HEK293 (cell line): ENCODE measurements around the gene SDC1.

Source experiments
- ZFP41 ChIP-seq: fragments of 450-650 bp; formaldehyde crosslinking; IDR thresholded peaks from 2 replicates; pipeline ENCODE4 v1.5.1; 2016; ENCODE audit warnings: missing biosample characterization, missing genetic modification characterization, borderline replicate concordance
- ZNF777 ChIP-seq: fragments of 450-650 bp; formaldehyde crosslinking; IDR thresholded peaks from 2 replicates; pipeline ENCODE4 v1.5.1; 2017; ENCODE audit warnings: missing biosample characterization, missing genetic modification characterization, borderline replicate concordance
- TF ChIP-seq, protein P1 (sequence below): fragments of 450-650 bp; formaldehyde crosslinking; IDR thresholded peaks from 2 replicates; pipeline ENCODE4 v1.5.1; 2016; ENCODE audit warnings: missing biosample characterization, missing genetic modification characterization
- TF ChIP-seq, protein P2 (sequence below): fragments of 450-650 bp; formaldehyde crosslinking; IDR thresholded peaks from 2 replicates; pipeline ENCODE4 v1.5.1; 2016; ENCODE audit warnings: missing biosample characterization, missing genetic modification characterization
- TF ChIP-seq, protein P3 (sequence below): fragments of 450-650 bp; formaldehyde crosslinking; IDR thresholded peaks from 2 replicates; pipeline ENCODE4 v1.5.1; 2016; ENCODE audit warnings: missing biosample characterization, missing genetic modification characterization
- TF ChIP-seq, protein P4 (sequence below): fragments of 450-650 bp; formaldehyde crosslinking; IDR thresholded peaks from 2 replicates; pipeline ENCODE4 v1.5.1; 2016; ENCODE audit warnings: missing biosample characterization, missing genetic modification characterization, low read depth
- TF ChIP-seq, protein P5 (sequence below): fragments of 450-650 bp; formaldehyde crosslinking; conservative IDR thresholded peaks from 2 replicates; pipeline ENCODE4 v1.5.1; 2016; ENCODE audit warnings: low read depth, missing biosample characterization, missing genetic modification characterization

DNA sequence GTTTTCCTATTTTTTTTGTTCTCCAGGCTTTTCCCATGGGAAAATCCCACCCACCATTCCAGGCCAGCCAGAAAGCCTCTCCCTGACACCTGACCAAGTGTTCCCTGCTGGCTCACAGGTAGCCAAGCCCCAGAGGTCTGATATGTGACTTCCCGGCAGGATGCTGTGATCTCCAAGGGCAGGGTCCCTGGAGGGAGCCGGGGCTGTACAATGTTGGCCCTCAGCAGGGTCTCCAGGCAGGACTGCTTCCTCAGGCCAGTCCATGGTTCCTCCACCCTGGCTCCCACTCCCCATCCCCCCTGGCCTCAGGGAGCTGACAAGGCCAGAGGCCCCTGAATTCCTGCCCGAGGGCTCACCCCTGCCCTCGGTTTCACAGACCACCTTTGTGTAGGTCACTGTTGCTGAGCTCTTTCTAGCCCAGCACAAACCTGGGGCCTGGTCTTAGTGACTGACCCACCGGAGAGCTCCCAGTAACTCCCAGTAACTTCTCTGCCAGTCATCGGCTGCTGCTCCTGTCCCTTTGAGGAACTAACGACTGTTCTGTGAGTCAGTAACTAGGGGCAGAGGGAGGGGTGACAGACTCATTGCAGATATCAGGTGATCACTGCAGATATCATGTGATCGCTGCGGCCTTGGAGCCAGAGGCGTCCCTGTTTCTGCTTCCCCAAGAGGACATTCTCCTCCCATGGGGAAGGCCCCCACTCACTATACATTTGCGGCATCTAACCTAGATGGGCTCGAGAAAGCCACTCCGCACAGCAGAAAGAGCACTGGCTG lies 38.7 kb downstream of the SDC1 start:
- TF ChIP-seq, protein P1, sequence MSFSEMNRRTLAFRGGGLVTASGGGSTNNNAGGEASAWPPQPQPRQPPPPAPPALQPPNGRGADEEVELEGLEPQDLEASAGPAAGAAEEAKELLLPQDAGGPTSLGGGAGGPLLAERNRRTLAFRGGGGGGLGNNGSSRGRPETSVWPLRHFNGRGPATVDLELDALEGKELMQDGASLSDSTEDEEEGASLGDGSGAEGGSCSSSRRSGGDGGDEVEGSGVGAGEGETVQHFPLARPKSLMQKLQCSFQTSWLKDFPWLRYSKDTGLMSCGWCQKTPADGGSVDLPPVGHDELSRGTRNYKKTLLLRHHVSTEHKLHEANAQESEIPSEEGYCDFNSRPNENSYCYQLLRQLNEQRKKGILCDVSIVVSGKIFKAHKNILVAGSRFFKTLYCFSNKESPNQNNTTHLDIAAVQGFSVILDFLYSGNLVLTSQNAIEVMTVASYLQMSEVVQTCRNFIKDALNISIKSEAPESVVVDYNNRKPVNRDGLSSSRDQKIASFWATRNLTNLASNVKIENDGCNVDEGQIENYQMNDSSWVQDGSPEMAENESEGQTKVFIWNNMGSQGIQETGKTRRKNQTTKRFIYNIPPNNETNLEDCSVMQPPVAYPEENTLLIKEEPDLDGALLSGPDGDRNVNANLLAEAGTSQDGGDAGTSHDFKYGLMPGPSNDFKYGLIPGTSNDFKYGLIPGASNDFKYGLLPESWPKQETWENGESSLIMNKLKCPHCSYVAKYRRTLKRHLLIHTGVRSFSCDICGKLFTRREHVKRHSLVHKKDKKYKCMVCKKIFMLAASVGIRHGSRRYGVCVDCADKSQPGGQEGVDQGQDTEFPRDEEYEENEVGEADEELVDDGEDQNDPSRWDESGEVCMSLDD (tag by site-specific recombination), result no peak
- TF ChIP-seq, protein P2, sequence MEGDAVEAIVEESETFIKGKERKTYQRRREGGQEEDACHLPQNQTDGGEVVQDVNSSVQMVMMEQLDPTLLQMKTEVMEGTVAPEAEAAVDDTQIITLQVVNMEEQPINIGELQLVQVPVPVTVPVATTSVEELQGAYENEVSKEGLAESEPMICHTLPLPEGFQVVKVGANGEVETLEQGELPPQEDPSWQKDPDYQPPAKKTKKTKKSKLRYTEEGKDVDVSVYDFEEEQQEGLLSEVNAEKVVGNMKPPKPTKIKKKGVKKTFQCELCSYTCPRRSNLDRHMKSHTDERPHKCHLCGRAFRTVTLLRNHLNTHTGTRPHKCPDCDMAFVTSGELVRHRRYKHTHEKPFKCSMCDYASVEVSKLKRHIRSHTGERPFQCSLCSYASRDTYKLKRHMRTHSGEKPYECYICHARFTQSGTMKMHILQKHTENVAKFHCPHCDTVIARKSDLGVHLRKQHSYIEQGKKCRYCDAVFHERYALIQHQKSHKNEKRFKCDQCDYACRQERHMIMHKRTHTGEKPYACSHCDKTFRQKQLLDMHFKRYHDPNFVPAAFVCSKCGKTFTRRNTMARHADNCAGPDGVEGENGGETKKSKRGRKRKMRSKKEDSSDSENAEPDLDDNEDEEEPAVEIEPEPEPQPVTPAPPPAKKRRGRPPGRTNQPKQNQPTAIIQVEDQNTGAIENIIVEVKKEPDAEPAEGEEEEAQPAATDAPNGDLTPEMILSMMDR, result no peak
- TF ChIP-seq, protein P3, sequence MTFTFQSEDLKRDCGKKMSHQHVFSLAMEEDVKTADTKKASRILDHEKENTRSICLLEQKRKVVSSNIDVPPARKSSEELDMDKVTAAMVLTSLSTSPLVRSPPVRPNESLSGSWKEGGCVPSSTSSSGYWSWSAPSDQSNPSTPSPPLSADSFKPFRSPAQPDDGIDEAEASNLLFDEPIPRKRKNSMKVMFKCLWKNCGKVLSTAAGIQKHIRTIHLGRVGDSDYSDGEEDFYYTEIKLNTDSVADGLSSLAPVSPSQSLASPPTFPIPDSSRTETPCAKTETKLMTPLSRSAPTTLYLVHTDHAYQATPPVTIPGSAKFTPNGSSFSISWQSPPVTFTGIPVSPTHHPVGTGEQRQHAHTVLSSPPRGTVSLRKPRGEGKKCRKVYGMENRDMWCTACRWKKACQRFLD (tag by site-specific recombination), result no peak
- TF ChIP-seq ZFP41 (tag by site-specific recombination) (no peak), ZNF777 (tag by site-specific recombination) (no peak)
- TF ChIP-seq, protein P4, sequence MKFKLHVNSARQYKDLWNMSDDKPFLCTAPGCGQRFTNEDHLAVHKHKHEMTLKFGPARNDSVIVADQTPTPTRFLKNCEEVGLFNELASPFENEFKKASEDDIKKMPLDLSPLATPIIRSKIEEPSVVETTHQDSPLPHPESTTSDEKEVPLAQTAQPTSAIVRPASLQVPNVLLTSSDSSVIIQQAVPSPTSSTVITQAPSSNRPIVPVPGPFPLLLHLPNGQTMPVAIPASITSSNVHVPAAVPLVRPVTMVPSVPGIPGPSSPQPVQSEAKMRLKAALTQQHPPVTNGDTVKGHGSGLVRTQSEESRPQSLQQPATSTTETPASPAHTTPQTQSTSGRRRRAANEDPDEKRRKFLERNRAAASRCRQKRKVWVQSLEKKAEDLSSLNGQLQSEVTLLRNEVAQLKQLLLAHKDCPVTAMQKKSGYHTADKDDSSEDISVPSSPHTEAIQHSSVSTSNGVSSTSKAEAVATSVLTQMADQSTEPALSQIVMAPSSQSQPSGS (tag by site-specific recombination), result no peak
- TF ChIP-seq, protein P5, sequence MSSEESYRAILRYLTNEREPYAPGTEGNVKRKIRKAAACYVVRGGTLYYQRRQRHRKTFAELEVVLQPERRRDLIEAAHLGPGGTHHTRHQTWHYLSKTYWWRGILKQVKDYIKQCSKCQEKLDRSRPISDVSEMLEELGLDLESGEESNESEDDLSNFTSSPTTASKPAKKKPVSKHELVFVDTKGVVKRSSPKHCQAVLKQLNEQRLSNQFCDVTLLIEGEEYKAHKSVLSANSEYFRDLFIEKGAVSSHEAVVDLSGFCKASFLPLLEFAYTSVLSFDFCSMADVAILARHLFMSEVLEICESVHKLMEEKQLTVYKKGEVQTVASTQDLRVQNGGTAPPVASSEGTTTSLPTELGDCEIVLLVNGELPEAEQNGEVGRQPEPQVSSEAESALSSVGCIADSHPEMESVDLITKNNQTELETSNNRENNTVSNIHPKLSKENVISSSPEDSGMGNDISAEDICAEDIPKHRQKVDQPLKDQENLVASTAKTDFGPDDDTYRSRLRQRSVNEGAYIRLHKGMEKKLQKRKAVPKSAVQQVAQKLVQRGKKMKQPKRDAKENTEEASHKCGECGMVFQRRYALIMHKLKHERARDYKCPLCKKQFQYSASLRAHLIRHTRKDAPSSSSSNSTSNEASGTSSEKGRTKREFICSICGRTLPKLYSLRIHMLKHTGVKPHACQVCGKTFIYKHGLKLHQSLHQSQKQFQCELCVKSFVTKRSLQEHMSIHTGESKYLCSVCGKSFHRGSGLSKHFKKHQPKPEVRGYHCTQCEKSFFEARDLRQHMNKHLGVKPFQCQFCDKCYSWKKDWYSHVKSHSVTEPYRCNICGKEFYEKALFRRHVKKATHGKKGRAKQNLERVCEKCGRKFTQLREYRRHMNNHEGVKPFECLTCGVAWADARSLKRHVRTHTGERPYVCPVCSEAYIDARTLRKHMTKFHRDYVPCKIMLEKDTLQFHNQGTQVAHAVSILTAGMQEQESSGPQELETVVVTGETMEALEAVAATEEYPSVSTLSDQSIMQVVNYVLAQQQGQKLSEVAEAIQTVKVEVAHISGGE (tag by site-specific recombination), result no peak
